Activated CD8-positive, alpha-beta memory T cell treated with anti-CD3 and anti-CD28 coated beads for 4 hours (primary cell): ENCODE measurements around the gene CALHM6.
"Not testable (repeated sequence)": the region's sequence is repeated elsewhere in the genome, so short reads cannot be mapped to it uniquely, and the experiment has no call there.

Source experiments
- DNase-seq, 2 donors: peaks; one replicate each; pipeline ENCODE4 v3.0.0-alpha.2; 2020; ENCODE audit warnings: low read depth in 2 of 2

CALHM6 gene

GRCh38 chr6:116476002-116476678 is 15.0 kb downstream of the CALHM6 start:
- DNase-seq, result no peak

- DNase-seq, result no peak
Observed at GRCh38 chr6:116482780-116483179, 21.6 kb downstream of the CALHM6 start.

- DNase-seq, result no peak
Observed at GRCh38 chr6:116483616-116484015, 22.4 kb downstream of the CALHM6 start.

- no peak for DNase-seq
Observed at GRCh38 chr6:116485559-116486184, 24.5 kb downstream of the CALHM6 start.

- no peak for DNase-seq
Observed at GRCh38 chr6:116491610-116492330, 30.6 kb downstream of the CALHM6 start.

GRCh38 chr6:116492331-116493067 is 31.3 kb downstream of the CALHM6 start:
- no peak for DNase-seq

- DNase-seq, result not testable (repeated sequence)
Observed at GRCh38 chr6:116495161-116495560, 34.0 kb downstream of the CALHM6 start.

- no peak for DNase-seq
Observed at GRCh38 chr6:116497113-116497676, 36.0 kb downstream of the CALHM6 start.

- no peak for DNase-seq
Observed at GRCh38 chr6:116500969-116501433, 39.8 kb downstream of the CALHM6 start.

- no peak for DNase-seq
Observed at GRCh38 chr6:116507324-116507723, 46.1 kb downstream of the CALHM6 start.

GRCh38 chr6:116508527-116508926 is 47.4 kb downstream of the CALHM6 start:
- no peak for DNase-seq

- no peak for DNase-seq
Observed at GRCh38 chr6:116511424-116512110, 50.4 kb downstream of the CALHM6 start, which contains the start of gene CALHM5. TSS of gene CALHM5 (plus strand) at chr6:116511639. CDS start at chr6:116511697, 58 bp downstream.

- DNase-seq, result no peak
Observed at GRCh38 chr6:116512111-116512559, 51.0 kb downstream of the CALHM6 start.

GRCh38 chr6:116512734-116513133 is 51.6 kb downstream of the CALHM6 start:
- DNase-seq, result no peak
